IMR-90 (cell line): Measurements from ENCODE around the gene SPTB. TPM values are rescaled to one million over a fixed set of nuclear protein-coding genes. Genes with fewer than 3 reads are reported as not detected.

Experiments used
- ATAC-seq: fragments of 200-7000 bp; cut with Tn5 transposase; 2 replicates; pipeline ENCODE4 v1.9.1; 2020; ENCODE audit warnings: low read depth, mild to moderate bottlenecking, moderate library complexity
- BruUV-seq: library from RNA; stranded (reverse); fragments of 400-500 nt; replicated peaks from 2 replicates; lab custom pipeline; 2021; lab: Mats Ljungman, UMichigan
- CTCF ChIA-PET: fragments of 300-600 bp; formaldehyde crosslinking; extraction: SDS; loops from one replicate; lab custom pipeline; 2021; ENCODE audit warnings: antibody characterized with exemption; lab: Yijun Ruan, JAX
- POLR2A ChIA-PET: fragments of 300-600 bp; sonication (Branson Sonifier 250); formaldehyde crosslinking; loops from one replicate; lab custom pipeline; 2022; ENCODE audit warnings: antibody characterized with exemption; ENCODE audit not compliant: unreplicated experiment; lab: Charles Lee
- DNase-seq: peaks from one replicate; pipeline ENCODE4 v3.0.0; 2013
- H2AFZ ChIP-seq: replicated peaks from 2 replicates; pipeline ENCODE3; 2013; ENCODE audit warnings: low read length, mild to moderate bottlenecking; ENCODE audit not compliant: poor library complexity
- H2AK5ac ChIP-seq: 2 replicates; pipeline ENCODE4 v1.6.1; 2013; ENCODE audit warnings: low read depth, low read length, inconsistent platforms
- H2AK9ac ChIP-seq: replicated peaks from 2 replicates; pipeline ENCODE3; 2013; ENCODE audit warnings: mild to moderate bottlenecking, low read depth, low read length, moderate library complexity; ENCODE audit not compliant: poor library complexity
- H2BK120ac ChIP-seq: 2 replicates; pipeline ENCODE4 v1.6.1; 2013; ENCODE audit warnings: low read depth, low read length, inconsistent platforms
- H2BK15ac ChIP-seq: 3 replicates; pipeline ENCODE4 v1.6.1; 2013; ENCODE audit warnings: low read depth, low read length, inconsistent platforms
- H2BK20ac ChIP-seq: 2 replicates; pipeline ENCODE4 v1.6.1; 2013; ENCODE audit warnings: low read depth, mild to moderate bottlenecking, inconsistent platforms, low read length, moderate library complexity
- H2BK5ac ChIP-seq: 2 replicates; pipeline ENCODE4 v1.6.1; 2013; ENCODE audit warnings: mild to moderate bottlenecking, low read depth, low read length, inconsistent platforms; ENCODE audit not compliant: poor library complexity, severe bottlenecking
- H3K14ac ChIP-seq: replicated peaks from 2 replicates; pipeline ENCODE4 v1.6.1; 2013; ENCODE audit warnings: low read depth, low read length, inconsistent platforms
- H3K18ac ChIP-seq: 2 replicates; pipeline ENCODE4 v1.6.1; 2013; ENCODE audit warnings: low read depth, low read length, control low read depth
- H3K23ac ChIP-seq: 2 replicates; pipeline ENCODE4 v1.6.1; 2013; ENCODE audit warnings: low read depth, low read length, inconsistent platforms
- H3K27ac ChIP-seq: 2 replicates; pipeline ENCODE4 v1.5.1; 2013; ENCODE audit warnings: mild to moderate bottlenecking, control low read depth, low read length; ENCODE audit not compliant: insufficient read depth
- H3K27me3 ChIP-seq: 2 replicates; pipeline ENCODE4 v1.6.1; 2013; ENCODE audit warnings: low read length; ENCODE audit not compliant: control insufficient read depth, insufficient read depth
- H3K36me3 ChIP-seq: 2 replicates; pipeline ENCODE4 v1.6.1; 2013; ENCODE audit warnings: low read length, mixed read lengths; ENCODE audit not compliant: control insufficient read depth, insufficient read depth
- H3K4ac ChIP-seq: 2 replicates; pipeline ENCODE4 v1.6.1; 2013; ENCODE audit warnings: low read depth, low read length, inconsistent platforms
- H3K4me1 ChIP-seq: 2 replicates; pipeline ENCODE4 v1.6.1; 2013; ENCODE audit warnings: low read length, mixed read lengths; ENCODE audit not compliant: control insufficient read depth, insufficient read depth
- H3K4me2 ChIP-seq: 2 replicates; pipeline ENCODE4 v1.6.1; 2013; ENCODE audit warnings: low read depth, mild to moderate bottlenecking, control low read depth, low read length, moderate library complexity
- H3K4me3 ChIP-seq: 2 replicates; pipeline ENCODE4 v1.5.1; 2013; ENCODE audit warnings: low read depth, mild to moderate bottlenecking, control low read depth, low read length, moderate library complexity; ENCODE audit not compliant: insufficient read depth
- H3K56ac ChIP-seq: 2 replicates; pipeline ENCODE4 v1.6.1; 2013; ENCODE audit warnings: low read length, inconsistent platforms; ENCODE audit not compliant: insufficient read depth; ENCODE audit errors: extremely low read depth
- H3K79me1 ChIP-seq, 2 experiments: 2 replicates each; pipeline ENCODE4 v1.6.1; 2013; ENCODE audit warnings: low read length in 2 of 2, inconsistent platforms in 1 of 2, low read depth in 1 of 2
- H3K9ac ChIP-seq: 2 replicates; pipeline ENCODE4 v1.6.1; 2013; ENCODE audit warnings: low read depth, low read length, control low read depth
- H3K9me1 ChIP-seq: 2 replicates; pipeline ENCODE4 v1.6.1; 2013; ENCODE audit warnings: low read length, inconsistent platforms; ENCODE audit not compliant: insufficient read depth
- H3K9me3 ChIP-seq: 2 replicates; pipeline ENCODE4 v1.6.1; 2013; ENCODE audit warnings: low read length; ENCODE audit not compliant: control insufficient read depth, insufficient read depth
- H4K20me1 ChIP-seq: 2 replicates; pipeline ENCODE4 v1.6.1; 2013; ENCODE audit warnings: low read length, inconsistent platforms; ENCODE audit not compliant: insufficient read depth
- H4K5ac ChIP-seq: 2 replicates; pipeline ENCODE4 v1.6.1; 2013; ENCODE audit warnings: mild to moderate bottlenecking, low read depth, low read length, control low read depth
- H4K8ac ChIP-seq, 2 experiments: 2 replicates each; pipeline ENCODE4 v1.6.1; 2013; ENCODE audit warnings: low read depth in 2 of 2, low read length in 2 of 2, control low read depth in 1 of 2, inconsistent platforms in 1 of 2
- H4K91ac ChIP-seq: 2 replicates; pipeline ENCODE4 v1.6.1; 2013; ENCODE audit warnings: low read depth, low read length, inconsistent platforms; ENCODE audit not compliant: insufficient read depth
- MAZ ChIP-seq: IDR thresholded peaks from 2 replicates; pipeline ENCODE4 v1.6.1; 2012; ENCODE audit warnings: low read depth, mild to moderate bottlenecking, low read length, improper control_type of control experiment, moderate library complexity, borderline replicate concordance
- RAD21 ChIP-seq: IDR thresholded peaks from 2 replicates; pipeline ENCODE4 v1.6.1; 2012; ENCODE audit warnings: low read length, improper control_type of control experiment
- RFX5 ChIP-seq: IDR thresholded peaks from 2 replicates; pipeline ENCODE4 v1.8.0; 2012; ENCODE audit warnings: low read depth, mild to moderate bottlenecking, low read length, moderate library complexity
- SMC3 ChIP-seq: fragments of 150-350 bp; IDR thresholded peaks from 2 replicates; pipeline ENCODE4 v1.6.1; 2016; ENCODE audit warnings: low read depth, mild to moderate bottlenecking, antibody characterized with exemption, low read length, moderate library complexity
- WGBS, 2 experiments: methylation state at CpG; one replicate each; pipeline versions ENCODE4 v1.1.5 to v1.1.7; 2013; ENCODE audit warnings: missing lambda C conversion rate in 2 of 2; ENCODE audit not compliant: insufficient read length in 1 of 2; ENCODE audit errors: extremely low coverage in 2 of 2; 5-methylcytosine and 5-hydroxymethylcytosine counted together
- dilution Hi-C: fragments of 300-500 bp; cut with HindIII; formaldehyde crosslinking; loops from one replicate; pipeline ENCODE4 v1.14.3; 2018; ENCODE audit warnings: low sequenced_read_pairs; ENCODE audit not compliant: unreplicated experiment
- in situ Hi-C: fragments of 300-500 bp; cut with MboI; formaldehyde crosslinking; loops from 3 replicates; pipeline ENCODE4 v1.14.3; 2019; ENCODE audit warnings: low sequenced_read_pairs, inconsistent platforms, mixed read lengths
- intact Hi-C: fragments of 100-400 bp; cut with micrococcal nuclease; formaldehyde crosslinking; loops from 2 replicates; pipeline ENCODE4 v1.10.0; 2022
- polyA plus RNA-seq, 3 experiments: library from polyadenylated mRNA; depleted of rRNA; stranded (reverse); fragments of >200 nt; gene quantifications; 2 replicates each; pipeline ENCODE4 v1.2.3, GENCODE V29; 2012; ENCODE audit warnings: low replicate concordance in 1 of 3
- total RNA-seq: library from RNA; depleted of rRNA; stranded (reverse); fragments of >200 nt; gene quantifications from 2 replicates; pipeline ENCODE4 v1.2.3, GENCODE V29; 2012
- TF ChIP-seq, protein P1 (sequence below): conservative IDR thresholded peaks from 2 replicates; pipeline ENCODE4 v1.5.1; 2012; ENCODE audit warnings: mild to moderate bottlenecking, low read depth, low read length, improper control_type of control experiment

The SPTB gene
- total and polyA plus RNA-seq, 2 of the 4 experiments (the other 2 are of a cell fraction): under 0.01 to 0.07 TPM

DNA sequence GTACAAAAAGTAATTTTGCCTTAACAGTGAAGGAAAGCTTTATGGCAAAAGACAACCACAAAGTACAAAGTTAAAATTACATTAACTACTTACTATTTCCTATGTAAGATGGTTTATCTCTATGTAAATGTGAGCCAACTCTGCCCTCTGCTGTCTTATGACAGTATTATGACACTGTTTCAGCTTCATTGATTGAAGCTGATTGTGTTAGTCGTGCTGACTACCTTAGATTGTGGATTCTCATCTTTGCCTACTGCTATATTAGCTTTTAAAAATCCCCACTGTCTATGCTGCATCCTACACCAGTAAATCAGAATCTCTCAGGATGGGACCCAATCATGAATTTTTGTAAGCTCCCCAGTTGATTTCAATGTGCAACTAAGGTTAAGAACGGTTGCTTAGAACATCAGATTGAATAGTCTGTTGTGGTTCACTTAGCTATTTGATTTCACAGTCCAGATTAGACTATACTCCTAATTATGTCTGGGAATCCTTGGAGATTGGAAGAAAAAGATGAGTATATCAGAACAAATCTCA, 12.2 kb upstream of the SPTB start:
- Histone ChIP-seq H2BK20ac (no peak overlapping the region), H2BK120ac (no peak overlapping the region), H3K27ac (no peak overlapping the region), H3K27me3 (peaks cover 15% of the 10 kb centered on the region), H4K5ac (no peak overlapping the region), H3K4me1 (no peaks in the 10 kb centered on the region), H3K18ac (no peak overlapping the region), H3K9me3 (no peaks in the 10 kb centered on the region), H3K9me1 (no peaks in the 10 kb centered on the region), H4K20me1 (no peaks in the 10 kb centered on the region), H2AK9ac (no peak overlapping the region), H4K8ac (no peak overlapping the region), H2AFZ (no peak overlapping the region), H3K23ac (no peak overlapping the region), H4K91ac (no peak overlapping the region), H3K14ac (no peak overlapping the region), H3K9ac (no peak overlapping the region), H3K79me1 (no peaks in the 10 kb centered on the region), H3K56ac (no peak overlapping the region), H3K4me2 (no peak overlapping the region), H3K4ac (no peak overlapping the region), H3K36me3 (no peaks in the 10 kb centered on the region), H2BK5ac (no peak overlapping the region), H2BK15ac (no peak overlapping the region), H2AK5ac (no peak overlapping the region), H3K4me3 (no peak overlapping the region)
- in situ Hi-C loops (loop anchor here (10.0 kb wide), 1 partner anchor 537 kb away; no protein-coding TSS in a partner anchor), dilution Hi-C loops (no loop called here), intact Hi-C loops (loop anchor here (5.0 kb wide), 5 partner anchors 70 to 550 kb away; no protein-coding TSS in a partner anchor)
- peak; percentile 77 for DNase-seq
- no TSS peak for BruUV-seq
- ATAC-seq: peak; percentile 85
- TF ChIP-seq, protein P1, sequence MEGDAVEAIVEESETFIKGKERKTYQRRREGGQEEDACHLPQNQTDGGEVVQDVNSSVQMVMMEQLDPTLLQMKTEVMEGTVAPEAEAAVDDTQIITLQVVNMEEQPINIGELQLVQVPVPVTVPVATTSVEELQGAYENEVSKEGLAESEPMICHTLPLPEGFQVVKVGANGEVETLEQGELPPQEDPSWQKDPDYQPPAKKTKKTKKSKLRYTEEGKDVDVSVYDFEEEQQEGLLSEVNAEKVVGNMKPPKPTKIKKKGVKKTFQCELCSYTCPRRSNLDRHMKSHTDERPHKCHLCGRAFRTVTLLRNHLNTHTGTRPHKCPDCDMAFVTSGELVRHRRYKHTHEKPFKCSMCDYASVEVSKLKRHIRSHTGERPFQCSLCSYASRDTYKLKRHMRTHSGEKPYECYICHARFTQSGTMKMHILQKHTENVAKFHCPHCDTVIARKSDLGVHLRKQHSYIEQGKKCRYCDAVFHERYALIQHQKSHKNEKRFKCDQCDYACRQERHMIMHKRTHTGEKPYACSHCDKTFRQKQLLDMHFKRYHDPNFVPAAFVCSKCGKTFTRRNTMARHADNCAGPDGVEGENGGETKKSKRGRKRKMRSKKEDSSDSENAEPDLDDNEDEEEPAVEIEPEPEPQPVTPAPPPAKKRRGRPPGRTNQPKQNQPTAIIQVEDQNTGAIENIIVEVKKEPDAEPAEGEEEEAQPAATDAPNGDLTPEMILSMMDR: peak; percentile 68
- no peak for TF ChIP-seq MAZ
- TF ChIP-seq SMC3: peak; percentile 76
- TF ChIP-seq RAD21: peak; percentile 84
- no peak for TF ChIP-seq RFX5
- POLR2A ChIA-PET: interaction anchor here (0.6 to 1.0 kb wide), 2 partner anchors 69 to 284 kb away, joined by 3 to 6 read pairs; no protein-coding TSS in a partner anchor
- no CpG with 5 or more reads among the region's 2 CpGs for WGBS, 2 experiments
- CTCF ChIA-PET: interaction anchor here (0.6 to 4.2 kb wide), 23 partner anchors 9 to 355 kb away, joined by 3 to 31 read pairs (median 4); no protein-coding TSS in a partner anchor
